Stimulated activated CD4-positive, alpha-beta T cell treated with anti-CD3 and anti-CD28 coated beads, Interleukin-2, amount 100 ng/mL, for 24 hours (primary cell): Measurements from ENCODE around the gene DENND2A.
"Not testable (repeated sequence)": the region's sequence is repeated elsewhere in the genome, so short reads cannot be mapped to it uniquely, and the experiment has no call there.

Experiments used
- DNase-seq, 2 donors: peaks; one replicate each; pipeline ENCODE4 v3.0.0-alpha.2; 2020

DENND2A gene

DNA sequence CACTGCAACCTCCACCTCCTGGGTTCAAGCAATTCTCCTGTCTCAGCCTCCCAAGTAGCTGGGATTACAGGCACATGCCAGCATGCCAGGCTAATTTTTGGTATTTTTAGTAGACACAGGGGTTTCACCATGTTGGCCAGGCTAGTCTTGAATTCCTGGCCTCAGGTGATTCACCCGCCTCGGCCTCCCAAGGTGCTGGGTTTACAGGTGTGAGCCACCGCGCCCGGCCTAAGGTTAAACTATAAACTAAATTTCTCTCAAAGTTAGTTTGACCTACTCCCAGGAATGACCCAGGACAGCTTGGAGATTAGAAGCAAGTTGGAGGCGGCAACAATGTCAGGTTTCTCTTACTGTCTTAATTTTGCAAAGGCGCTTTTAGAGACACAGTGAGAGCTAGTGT is 142.8 kb downstream of the DENND2A start:
- not testable (repeated sequence) for DNase-seq

DNA sequence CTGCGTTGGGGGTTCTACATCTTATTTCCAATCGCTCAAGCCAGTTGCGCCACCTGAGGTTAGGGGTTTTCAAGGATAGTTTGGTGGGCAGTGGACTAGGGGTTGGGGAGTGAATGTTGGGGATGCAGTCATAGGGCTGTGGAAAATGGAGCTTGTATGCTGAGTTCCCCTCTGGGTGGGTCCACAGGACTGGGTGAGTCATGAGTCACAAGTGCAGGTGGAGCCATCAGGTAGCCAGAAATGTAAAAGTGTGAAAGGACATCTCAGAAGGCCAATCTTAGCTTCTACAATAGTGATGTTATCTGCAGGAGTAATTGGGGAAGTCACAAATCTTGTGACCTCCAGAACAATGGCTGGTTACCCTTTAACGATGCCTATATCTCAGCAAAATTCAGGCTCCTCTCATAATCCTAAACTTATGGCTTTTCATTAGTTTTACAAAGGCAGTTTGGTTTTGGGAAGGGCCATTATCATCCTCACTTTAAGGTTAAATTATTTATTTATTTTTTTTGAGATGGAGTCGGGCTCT is 143.3 kb downstream of the DENND2A start:
- no peak for DNase-seq

DNA sequence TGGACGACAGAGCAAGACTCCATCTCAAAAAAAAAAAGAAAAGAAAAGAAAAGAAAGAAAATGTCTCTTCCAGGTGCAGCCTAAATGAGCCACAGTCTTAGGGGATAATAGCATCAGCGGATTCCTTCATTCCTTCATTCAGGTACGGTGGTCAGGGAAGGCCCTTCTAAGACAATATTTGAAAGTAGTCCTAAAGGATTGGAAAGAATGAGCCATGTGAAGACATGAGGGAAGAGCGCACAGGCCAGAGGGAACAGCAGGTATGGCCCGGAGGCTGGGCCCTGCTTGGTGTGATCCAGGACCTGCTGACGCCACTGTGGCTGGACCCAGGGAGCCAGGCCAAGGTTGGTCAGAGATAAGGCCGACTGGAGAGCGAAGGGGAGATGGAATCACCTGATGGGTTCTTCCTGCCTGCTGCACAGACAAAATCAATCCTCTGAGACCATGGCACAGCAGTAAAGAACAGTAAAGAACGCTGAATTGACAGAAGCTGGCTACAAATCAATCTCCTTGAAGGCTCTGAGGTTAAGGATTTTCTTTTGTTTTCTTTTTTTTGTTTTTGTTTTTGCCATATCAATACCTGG is 145.0 kb downstream of the DENND2A start:
- DNase-seq: no peak

DNA sequence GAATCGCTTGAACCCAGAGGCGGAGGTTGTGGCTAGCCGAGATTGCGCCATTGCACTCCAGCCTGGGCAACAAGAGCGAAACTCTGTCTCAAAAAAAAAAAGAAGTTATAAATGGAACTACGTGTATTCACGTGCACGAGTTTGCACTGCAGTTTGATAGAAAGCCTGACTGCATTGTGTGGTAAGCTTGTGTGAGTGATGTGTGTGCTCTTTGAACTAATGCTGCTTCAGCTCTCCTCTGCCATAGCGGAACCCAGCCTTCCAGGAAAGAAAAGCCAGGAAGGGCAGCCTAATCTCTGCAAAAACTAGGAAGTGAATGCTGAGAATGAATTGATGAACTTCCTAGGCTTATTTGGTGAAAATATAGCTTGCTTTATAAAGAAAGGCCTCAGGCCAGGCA is 145.7 kb downstream of the DENND2A start:
- DNase-seq: no peak

DNA sequence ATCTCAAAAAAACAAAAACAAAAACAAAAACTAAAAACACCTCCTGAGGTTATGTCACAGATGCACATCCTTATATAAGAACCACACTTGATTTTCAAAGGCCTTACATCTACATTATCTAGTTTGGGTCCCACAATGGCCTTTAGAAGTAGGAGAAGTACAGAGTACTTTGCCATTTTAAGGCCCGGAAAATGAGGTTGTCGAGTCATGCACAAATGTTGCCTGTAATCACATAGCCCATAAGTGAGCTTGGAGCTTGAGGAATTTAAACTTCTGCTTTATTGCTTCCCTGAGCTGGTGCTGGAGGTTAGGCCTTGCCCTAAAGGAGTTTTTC is 151.6 kb downstream of the DENND2A start:
- DNase-seq: no peak

DNA sequence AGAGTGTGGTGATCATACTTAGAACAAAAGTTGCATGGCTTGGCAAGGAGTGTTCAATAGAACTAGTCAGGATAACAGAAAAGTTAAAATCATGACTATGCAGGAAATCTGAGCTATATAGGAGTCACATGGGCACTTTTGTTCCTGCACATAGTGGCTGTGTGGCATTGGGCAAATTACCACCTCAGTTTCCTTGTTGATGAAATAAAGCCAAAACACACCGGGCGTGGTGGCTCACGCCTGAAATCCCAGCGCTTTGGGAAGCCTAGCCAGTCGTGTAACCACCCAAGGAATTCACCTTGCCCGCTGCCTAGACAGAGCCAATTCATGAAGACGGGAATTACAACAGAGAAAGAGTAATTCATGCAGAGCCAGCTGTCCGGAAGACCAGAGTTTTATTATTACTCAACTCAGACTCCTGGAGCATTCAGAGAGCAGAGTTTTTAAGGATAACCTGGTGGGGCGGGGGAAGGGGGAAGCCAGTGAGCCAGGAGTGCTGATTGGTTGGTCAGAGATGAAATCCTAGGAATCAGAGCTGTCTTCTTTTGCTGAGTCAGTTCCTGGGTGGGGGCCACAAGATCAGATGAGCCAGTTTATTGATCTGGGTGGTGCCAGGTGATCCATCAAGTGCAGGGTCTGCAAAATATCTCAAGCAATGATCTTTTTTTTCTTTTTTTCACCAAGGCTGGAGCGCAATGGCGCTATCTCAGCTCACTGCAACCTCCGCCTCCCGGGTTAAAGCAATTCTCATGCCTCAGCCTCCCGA is 154.9 kb downstream of the DENND2A start:
- DNase-seq: no peak

DNA sequence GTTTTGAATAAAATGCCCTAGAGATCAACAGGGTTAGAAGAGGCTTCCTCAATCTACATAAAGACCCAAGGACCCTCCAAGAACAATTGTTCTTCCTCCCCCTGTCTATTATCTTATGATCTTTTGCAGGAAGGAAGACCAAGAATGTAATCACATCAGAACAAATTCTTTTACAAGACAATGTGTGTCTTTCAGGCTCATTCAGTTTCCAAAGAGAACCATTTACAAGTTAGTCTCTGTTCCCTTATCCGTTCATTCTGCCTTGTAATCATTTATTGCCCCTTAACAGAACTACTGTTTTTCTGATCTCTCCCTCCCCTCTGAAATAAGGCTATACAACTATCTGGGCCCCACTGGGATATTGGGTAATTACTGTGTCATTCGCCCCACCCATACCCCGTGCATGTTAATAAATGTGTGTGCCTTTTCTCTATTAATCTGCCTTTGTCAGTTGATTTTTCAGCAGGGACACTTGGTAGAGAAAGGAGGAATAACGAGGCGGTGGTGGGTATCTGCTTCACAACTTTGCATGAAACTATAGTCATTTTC is 155.6 kb downstream of the DENND2A start:
- DNase-seq: no peak

DNA sequence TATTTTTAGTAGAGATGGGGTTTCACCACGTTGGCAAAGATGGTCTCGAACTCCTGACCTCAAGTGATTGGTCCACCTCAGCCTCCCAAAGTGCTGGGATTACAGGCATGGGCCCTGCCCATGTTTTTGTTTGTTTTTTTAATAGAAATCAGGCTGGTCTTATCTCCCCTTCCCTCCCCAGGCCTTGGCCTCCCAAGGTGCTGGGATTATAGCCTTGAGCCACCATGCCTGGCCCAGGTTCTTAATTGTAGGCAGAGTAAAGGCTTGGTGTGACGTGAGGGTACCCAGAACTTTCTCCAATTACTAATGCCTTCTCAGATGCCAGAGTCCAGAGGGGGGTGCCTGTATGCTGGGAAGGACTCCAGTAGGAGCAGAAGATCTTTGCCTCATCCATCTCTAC is 156.1 kb downstream of the DENND2A start:
- no peak for DNase-seq

DNA sequence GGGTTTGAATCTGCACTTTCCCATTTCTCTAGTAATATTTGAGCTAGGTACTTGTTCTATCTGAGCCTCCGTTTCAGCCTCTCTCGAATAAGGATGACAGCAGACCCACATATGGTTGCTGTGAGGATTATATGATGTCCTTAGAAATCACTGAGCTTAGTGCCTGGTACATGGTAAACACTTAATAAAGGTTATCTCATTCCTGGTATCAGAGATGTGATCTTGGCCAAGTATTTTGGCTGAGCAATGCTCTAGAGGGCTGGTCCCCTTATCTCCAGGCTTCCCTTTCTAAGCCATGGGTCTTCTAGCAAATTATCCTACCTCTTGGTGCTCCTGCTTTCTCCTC is 160.9 kb downstream of the DENND2A start:
- DNase-seq: no peak

DNA sequence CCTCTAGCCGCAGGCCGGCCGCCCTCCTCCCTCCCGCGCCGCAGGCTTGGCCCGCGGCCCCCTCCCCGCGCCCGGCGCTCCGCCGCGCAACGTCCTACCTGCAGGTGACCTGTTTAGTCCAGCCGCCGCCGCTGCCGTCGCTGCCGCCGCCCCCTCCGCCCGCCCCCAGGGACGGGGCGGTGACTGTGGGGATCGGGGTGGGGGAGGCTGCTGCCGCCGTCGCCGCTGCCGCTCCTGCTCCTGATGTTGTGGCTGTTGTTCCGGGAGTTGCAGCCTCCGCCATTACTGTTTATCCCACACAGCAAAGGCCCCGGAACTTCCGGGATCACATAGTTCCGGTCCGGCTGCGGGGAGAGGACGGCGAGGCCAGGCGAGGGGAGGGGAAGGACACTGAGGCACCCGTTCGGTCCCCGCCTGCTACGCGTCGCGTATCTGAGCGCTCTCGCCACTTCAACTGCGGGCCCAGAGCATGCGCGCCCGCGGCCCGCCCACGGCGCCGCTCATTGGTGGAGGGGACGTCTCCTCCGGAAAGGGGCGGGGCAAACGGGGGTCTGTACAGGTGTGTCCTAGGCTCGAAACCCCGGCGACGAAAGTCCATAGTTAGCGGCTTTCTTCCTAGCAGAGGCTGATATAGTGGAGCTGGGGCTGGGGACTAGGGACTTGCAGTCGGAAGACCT is 161.4 kb downstream of the DENND2A start, which contains the start of gene MKRN1:
MKRN1 (minus strand) TSS at position 444 of the 677 bp plus-strand sequence; CDS start at position 283, 161 bp downstream.
- DNase-seq: peak; percentile 94 to 96

DNA sequence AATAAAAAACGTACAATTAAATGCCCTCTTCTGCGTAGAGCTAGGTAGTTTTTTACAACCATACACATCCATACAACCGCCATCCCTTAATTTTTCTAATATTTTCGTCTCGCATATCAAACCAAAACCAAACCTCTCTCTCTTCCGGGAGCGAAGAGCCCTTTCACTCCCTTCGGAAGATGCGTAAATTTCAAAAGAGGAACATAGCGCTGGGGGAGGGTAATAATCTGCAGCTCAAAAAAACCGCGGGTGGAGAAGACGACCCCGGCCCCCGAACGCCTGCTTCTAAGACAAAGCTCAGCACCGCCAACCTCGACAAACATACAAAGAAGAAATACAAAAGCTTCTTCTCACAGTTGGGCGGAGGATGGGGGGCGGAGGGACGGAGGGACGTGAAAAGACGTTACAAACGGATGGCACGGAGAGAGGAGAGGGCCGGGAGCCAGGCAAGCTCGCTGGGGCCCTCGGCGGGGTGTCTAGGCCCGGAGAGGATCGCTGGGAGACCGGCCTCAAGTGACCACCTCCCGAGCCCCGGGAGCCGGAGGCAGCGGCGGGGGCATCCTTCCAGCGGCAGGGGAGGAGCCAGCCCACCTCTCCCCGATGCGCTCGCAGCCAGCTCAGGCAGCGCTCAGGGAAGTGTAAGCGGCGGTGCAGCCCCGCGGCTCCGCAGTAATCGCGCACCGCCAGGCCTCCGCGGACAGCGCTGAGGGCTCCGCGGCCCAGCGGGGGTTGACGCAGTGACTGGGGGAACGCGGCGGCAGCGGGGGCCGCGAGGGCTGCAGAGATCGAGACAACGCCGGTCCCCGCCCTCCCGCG is 162.2 kb downstream of the DENND2A start:
- peak; percentile 44 to 54 for DNase-seq

DNA sequence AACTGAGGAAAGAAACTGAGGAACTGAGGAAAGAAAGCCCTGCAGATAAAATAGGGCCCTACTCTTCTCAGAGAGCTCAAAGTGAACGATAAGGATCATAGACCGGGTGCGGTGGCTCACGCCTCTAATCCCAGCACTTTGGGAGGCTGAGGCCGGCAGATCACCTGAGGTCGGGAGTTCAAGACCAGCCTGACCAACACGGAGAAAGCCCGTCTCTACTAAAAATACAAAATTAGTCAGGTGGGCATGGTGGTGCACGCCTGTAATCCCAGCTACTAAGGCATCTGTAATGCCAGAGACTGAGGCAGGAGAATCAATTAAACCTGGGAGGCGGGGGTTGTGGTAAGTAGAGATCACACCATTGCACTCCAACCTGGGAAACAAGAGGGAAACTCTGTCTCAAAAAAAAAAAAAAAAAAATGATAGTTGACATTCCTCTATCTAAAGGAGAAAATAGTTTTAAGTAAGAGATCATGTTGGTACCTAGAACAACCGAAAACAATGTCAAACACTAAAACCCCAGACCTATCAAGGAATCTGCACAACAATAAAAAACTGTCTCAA is 163.8 kb downstream of the DENND2A start:
- DNase-seq: no peak

DNA sequence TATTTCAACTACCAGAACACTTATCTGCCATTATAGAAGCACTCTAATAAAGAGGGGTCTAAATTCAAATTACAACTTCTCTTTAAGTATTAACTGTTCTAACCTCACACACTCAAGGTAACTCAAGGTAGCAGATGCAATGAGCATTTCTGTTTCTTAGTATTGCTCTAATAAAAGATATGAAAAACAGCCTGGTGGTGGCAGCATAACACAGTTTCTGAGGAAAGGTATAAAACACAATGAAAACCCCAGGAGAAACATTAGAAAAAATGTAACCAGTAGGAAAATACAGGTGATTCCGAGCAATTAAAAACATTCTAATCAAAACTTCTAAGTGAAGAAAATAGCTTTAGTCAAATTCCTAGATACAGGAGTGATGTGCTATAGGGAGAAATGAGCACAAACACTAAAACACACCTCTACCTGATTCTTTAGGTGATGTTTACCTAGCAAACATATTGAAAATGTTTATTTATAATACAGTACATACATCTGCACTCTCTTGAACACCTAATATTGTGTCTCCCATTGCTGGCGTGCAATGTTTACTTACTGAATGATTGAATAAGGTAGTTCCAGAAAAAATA is 164.8 kb downstream of the DENND2A start:
- DNase-seq: peak; percentile 27 to 63
